K562 (cell line): Measurements from ENCODE around the gene CERS3. TPM values are rescaled to one million over a fixed set of nuclear protein-coding genes. Genes with fewer than 3 reads are reported as not detected.

ENCODE experiments used
- ATAC-seq: fragments of 200-7000 bp; cut with Tn5 transposase; 3 replicates; pipeline ENCODE4 v1.9.1; 2020; ENCODE audit warnings: moderate library complexity
- BruUV-seq: library from RNA; stranded (reverse); fragments of 400-500 nt; replicated peaks from 2 replicates; lab custom pipeline; 2021; lab: Mats Ljungman, UMichigan
- CTCF ChIA-PET: fragments of 300-600 bp; formaldehyde crosslinking; extraction: SDS; loops from one replicate; lab custom pipeline; 2021; ENCODE audit warnings: low intra/inter-chr PET ratio; lab: Yijun Ruan, JAX
- POLR2A ChIA-PET: fragments of 300-600, 350-650 bp; sonication (Branson Sonifier 250); formaldehyde crosslinking; extraction: SDS; loops from one replicate; lab custom pipeline; 2021; ENCODE audit warnings: antibody characterized with exemption, inconsistent platforms; lab: Yijun Ruan, JAX
- DNase-seq, 4 experiments: peaks; one replicate each; pipeline versions ENCODE4 v3.0.0 to v3.0.0-alpha.2; 2011 to 2018; ENCODE audit warnings: low spot score in 3 of 4, mixed read lengths in 3 of 4; ENCODE audit errors: extremely low read depth in 1 of 4
- FAIRE-seq: peaks from 2 replicates; lab custom pipeline; 2011; peaks lifted over from hg19 to GRCh38; lab: Jason Lieb, UNC
- H2AFZ ChIP-seq: 2 replicates; pipeline ENCODE4 v1.6.0; 2011; ENCODE audit warnings: low read depth, low read length, control low read depth, inconsistent platforms
- H3K27ac ChIP-seq: fragments of 200-600 bp; 3 replicates; pipeline ENCODE4 v1.8.0; 2011; ENCODE audit warnings: low read depth, mild to moderate bottlenecking, control low read depth, inconsistent platforms, low read length, moderate library complexity, mixed read lengths; ENCODE audit errors: extremely low read depth
- H3K27me3 ChIP-seq, 2 experiments: fragments of 300-600 bp in 1 of 2; 2 replicates in 1 of 2; 3 replicates in 1 of 2; pipeline versions ENCODE4 v1.6.0 to v1.8.0; 2011; ENCODE audit warnings: inconsistent platforms in 2 of 2, low read length in 2 of 2, mild to moderate bottlenecking in 1 of 2, mixed read lengths in 1 of 2, moderate library complexity in 1 of 2; ENCODE audit not compliant: control insufficient read depth in 2 of 2, insufficient read depth in 2 of 2
- H3K36me3 ChIP-seq: fragments of 300-600 bp; 3 replicates; pipeline ENCODE4 v1.8.0; 2011; ENCODE audit warnings: mild to moderate bottlenecking, low read length, inconsistent platforms; ENCODE audit not compliant: control insufficient read depth, insufficient read depth
- H3K4me1 ChIP-seq, 2 experiments: fragments of 200-600 bp in 1 of 2; replicated peaks in 1 of 2; 2 replicates in 1 of 2; 3 replicates in 1 of 2; pipeline versions ENCODE4 v1.5.1 to v1.8.0; 2011; ENCODE audit warnings: inconsistent platforms in 2 of 2, low read length in 2 of 2, mild to moderate bottlenecking in 1 of 2, mixed read lengths in 1 of 2, moderate library complexity in 1 of 2; ENCODE audit not compliant: control insufficient read depth in 2 of 2, insufficient read depth in 2 of 2
- H3K4me2 ChIP-seq: 2 replicates; pipeline ENCODE4 v1.6.1; 2011; ENCODE audit warnings: low read length, control low read depth, inconsistent platforms, mixed read lengths; ENCODE audit not compliant: insufficient read depth
- H3K4me3 ChIP-seq: fragments of 200-600 bp; sonication (generic), shearing (Covaris generic); 2 replicates; pipeline ENCODE4 v1.5.1; 2016; ENCODE audit warnings: control low read depth, inconsistent platforms
- H3K79me2 ChIP-seq: fragments of 200-600 bp; 3 replicates; pipeline ENCODE4 v1.8.0; 2011; ENCODE audit warnings: low read length, inconsistent platforms; ENCODE audit not compliant: control insufficient read depth, insufficient read depth
- H3K9ac ChIP-seq, 2 experiments: 2 replicates each; pipeline versions ENCODE4 v1.6.0 to v1.6.1; 2011; ENCODE audit warnings: low read depth in 2 of 2, low read length in 2 of 2, control low read depth in 1 of 2, inconsistent platforms in 1 of 2, mild to moderate bottlenecking in 1 of 2, mixed read lengths in 1 of 2; ENCODE audit not compliant: insufficient read depth in 1 of 2
- H3K9me1 ChIP-seq: one replicate; pipeline ENCODE4 v1.6.0; 2011; ENCODE audit warnings: inconsistent platforms, mild to moderate bottlenecking, low read length, moderate library complexity; ENCODE audit not compliant: control insufficient read depth, insufficient read depth
- H3K9me3 ChIP-seq: replicated peaks from 2 replicates; pipeline ENCODE4 v1.5.1; 2011; ENCODE audit warnings: low read depth, low read length, inconsistent platforms; ENCODE audit not compliant: control insufficient read depth, insufficient read depth
- H4K20me1 ChIP-seq: replicated peaks from 2 replicates; pipeline ENCODE4 v1.6.1; 2011; ENCODE audit warnings: low read length, inconsistent platforms, mixed read lengths; ENCODE audit not compliant: control insufficient read depth, insufficient read depth
- DLX4 ChIP-seq: fragments of 250-450 bp; sonication (Bioruptor Pico); IDR thresholded peaks from 2 replicates; pipeline ENCODE4 v1.6.1; 2021; ENCODE audit warnings: mild to moderate bottlenecking
- DNMT1 ChIP-seq: fragments of 450-650 bp; IDR thresholded peaks from 2 replicates; pipeline ENCODE4 v1.6.1; 2016; ENCODE audit warnings: antibody characterized with exemption, mild to moderate bottlenecking
- E2F5 ChIP-seq: sonication (generic); formaldehyde crosslinking; IDR thresholded peaks from 2 replicates; pipeline ENCODE4 v1.8.0; 2022; ENCODE audit warnings: mild to moderate bottlenecking, missing genetic modification reagents
- E4F1 ChIP-seq: fragments of 250-450 bp; sonication (Bioruptor Pico); IDR thresholded peaks from 2 replicates; pipeline ENCODE4 v1.5.0; 2021; ENCODE audit warnings: mild to moderate bottlenecking, borderline replicate concordance
- ESRRA ChIP-seq: fragments of 450-650 bp; IDR thresholded peaks from 2 replicates; pipeline ENCODE4 v1.6.1; 2014; ENCODE audit warnings: low read depth, mild to moderate bottlenecking, moderate library complexity, borderline replicate concordance
- FIP1L1 ChIP-seq: fragments of 200-400 bp; formaldehyde crosslinking; IDR thresholded peaks from 2 replicates; pipeline ENCODE4 v1.6.1; 2018; ENCODE audit warnings: mild to moderate bottlenecking, low read depth, low read length; ENCODE audit not compliant: poor library complexity, severe bottlenecking
- FOXK1 ChIP-seq: sonication (generic); formaldehyde crosslinking; IDR thresholded peaks from 2 replicates; pipeline ENCODE4 v1.8.0; 2022; ENCODE audit warnings: missing genetic modification reagents, mild to moderate bottlenecking, borderline replicate concordance
- HDGF ChIP-seq: fragments of 450-650 bp; IDR thresholded peaks from 2 replicates; pipeline ENCODE4 v1.6.1; 2016
- NFE2 ChIP-seq: IDR thresholded peaks from 2 replicates; pipeline ENCODE4 v1.6.1; 2014; ENCODE audit warnings: antibody characterized with exemption, low read depth
- POLR2H ChIP-seq: IDR thresholded peaks from 2 replicates; pipeline ENCODE4 v1.6.1; 2016; ENCODE audit warnings: missing genetic modification characterization, low read depth, mild to moderate bottlenecking, control low read depth, missing compliant biosample characterization, moderate library complexity
- POLR3G ChIP-seq: IDR thresholded peaks from 2 replicates; pipeline ENCODE4 v1.6.1; 2011; ENCODE audit not compliant: insufficient read length, insufficient replicate concordance; ENCODE audit errors: extremely low read depth
- SETDB1 ChIP-seq: IDR thresholded peaks from one replicate; pipeline ENCODE4 v1.6.1; 2012; ENCODE audit warnings: low read length, control low read depth, inconsistent platforms
- SMAD2 ChIP-seq: fragments of 150-350 bp; IDR thresholded peaks from 2 replicates; pipeline ENCODE4 v1.6.1; 2014; ENCODE audit warnings: low read depth, mild to moderate bottlenecking, low read length
- SMAD4 ChIP-seq: fragments of 250-450 bp; sonication (Bioruptor Pico); conservative IDR thresholded peaks from 2 replicates; pipeline ENCODE4 v1.8.0; 2021; ENCODE audit warnings: inconsistent platforms, mild to moderate bottlenecking, moderate library complexity
- SUPT5H ChIP-seq: fragments of 450-650 bp; IDR thresholded peaks from 2 replicates; pipeline ENCODE4 v1.6.1; 2016
- ZBTB33 ChIP-seq: sonication (generic); formaldehyde crosslinking; IDR thresholded peaks from 2 replicates; pipeline ENCODE4 v1.8.1; 2023; ENCODE audit warnings: mild to moderate bottlenecking, missing genetic modification reagents
- ZNF324 ChIP-seq: fragments of 250-450 bp; sonication (Bioruptor Pico); IDR thresholded peaks from 2 replicates; pipeline ENCODE4 v1.4.0; 2020; ENCODE audit warnings: mild to moderate bottlenecking
- ZNF445 ChIP-seq: fragments of 250-450 bp; sonication (Bioruptor Pico); IDR thresholded peaks from 2 replicates; pipeline ENCODE4 v1.4.0; 2020; ENCODE audit warnings: low read depth, mild to moderate bottlenecking, moderate library complexity
- WGBS: fragments of 100-300 bp; shearing (Covaris generic); methylation state at CpG from one replicate; pipeline ENCODE4 v1.1.6; 2016; ENCODE audit warnings: low coverage, mixed read lengths; ENCODE audit not compliant: insufficient coverage; ENCODE audit errors: missing lambda C conversion rate; 5-methylcytosine and 5-hydroxymethylcytosine counted together
- in situ Hi-C: fragments of 300-500 bp; cut with MboI; formaldehyde crosslinking; loops from 4 replicates; pipeline ENCODE4 v1.15.0; 2018; ENCODE audit warnings: inconsistent platforms, mixed read lengths
- intact Hi-C: fragments of 100-400 bp; cut with micrococcal nuclease; formaldehyde crosslinking; loops from 2 replicates; pipeline ENCODE4 v1.14.2; 2022
- polyA plus RNA-seq, 8 experiments: library from polyadenylated mRNA; depleted of rRNA in 4 of 8; stranded (reverse) in 5 of 8; unstranded in 3 of 8; fragments of >200 nt; fragmentation: Nextera tagmentation in 2 of 8; fragmentation: Illumina TruSeq in 1 of 8; extraction: Ambion mirVana in 2 of 8; extraction: Trizol in 1 of 8; gene quantifications; 2 replicates each; pipeline versions ENCODE4 v1.2.1 to v1.2.3, GENCODE V29; 2011 to 2014; ENCODE audit warnings: inconsistent platforms in 1 of 8, missing spikeins in 1 of 8
- total RNA-seq, 7 experiments: library from RNA; depleted of rRNA in 6 of 7; stranded (reverse); fragments of >200 nt in 6 of 7; fragmentation: Illumina TruSeq in 2 of 7; extraction: Trizol in 2 of 7; gene quantifications; 2 replicates each; pipeline versions ENCODE4 v1.2.1 to v1.2.3, GENCODE V29; 2011 to 2021; ENCODE audit warnings: low replicate concordance in 1 of 7

The CERS3 gene
- total and polyA plus RNA-seq, 9 of the 15 experiments (the other 6 are each of a cell fraction or from before 2014, with no cell fraction given), result not detected

GRCh38 chr15:100559330-100559729 lies 30.6 kb upstream of the CERS3 start:
- Histone ChIP-seq H3K4me1 (no peaks in the 10 kb centered on the region), H3K9me1 (no peaks in the 10 kb centered on the region), H4K20me1 (no peaks in the 10 kb centered on the region), H2AFZ (no peak overlapping the region), H3K36me3 (peaks cover 10% of the 10 kb centered on the region; the same call in 1 of the 3 replicates), H3K4me3 (no peak overlapping the region), H3K9ac (no peak overlapping the region), H3K27me3 (no peaks in the 10 kb centered on the region), H3K4me2 (no peak overlapping the region), H3K27ac (no peak overlapping the region), H3K79me2 (no peaks in the 10 kb centered on the region)
- no TSS peak for BruUV-seq
- 88% methylated on average over 2 of the region's 2 CpGs for WGBS
- FAIRE-seq (no peak), ATAC-seq (no peak), DNase-seq (no peak)
- CTCF ChIA-PET, result no interaction called here
- in situ Hi-C loops (no loop called here), intact Hi-C loops (no loop called here)
- POLR2A ChIA-PET, result no interaction called here
- TF ChIP-seq ZBTB33 (CRISPR knock-in tag) (no peak), POLR2H (tag) (no peak), NFE2 (no peak), SETDB1 (no peak), ZNF445 (CRISPR knock-in tag) (no peak), ZNF324 (CRISPR knock-in tag) (no peak), DLX4 (CRISPR knock-in tag) (no peak), POLR3G (no peak), E2F5 (CRISPR knock-in tag) (no peak), FOXK1 (CRISPR knock-in tag) (no peak), SUPT5H (no peak), HDGF (no peak), SMAD2 (no peak), ESRRA (no peak), SMAD4 (CRISPR knock-in tag) (no peak), E4F1 (no peak), FIP1L1 (no peak), DNMT1 (no peak)
- TF ChIP-seq, all 486 proteins: peak for 0
- H3K9me3 ChIP-seq, result no peaks in the 10 kb centered on the region; the same call in 1 of the 2 replicates
